T-helper 17 cell (primary cell): Measurements from ENCODE around the gene TTC27. TPM values are rescaled to one million over a fixed set of nuclear protein-coding genes. Genes with fewer than 3 reads are reported as not detected.

Source experiments
- ATAC-seq: fragments of 150-1000 bp; cut with Tn5 transposase; 2 replicates; pipeline ENCODE4 v1.10.0; 2021; ENCODE audit warnings: mild to moderate bottlenecking, moderate library complexity
- DNase-seq, 3 donors: peaks; one replicate each; pipeline versions ENCODE4 v3.0.0 to v3.0.0-alpha.2; 2020 to 2021
- H3K9me3 ChIP-seq: one replicate; pipeline ENCODE4 v1.7.0; 2013; ENCODE audit warnings: low read length, mild to moderate bottlenecking; ENCODE audit not compliant: control insufficient read depth, poor library complexity, severe bottlenecking
- H3K27ac Mint-ChIP-seq: one replicate; pipeline ENCODE4 v1.8.0; 2022; ENCODE audit warnings: mild to moderate bottlenecking, moderate library complexity, mixed read lengths
- H3K27me3 Mint-ChIP-seq: one replicate; pipeline ENCODE4 v1.8.0; 2022; ENCODE audit warnings: mixed read lengths
- H3K36me3 Mint-ChIP-seq: one replicate; pipeline ENCODE4 v1.8.0; 2022; ENCODE audit warnings: low read depth, mixed read lengths
- H3K4me1 Mint-ChIP-seq: one replicate; pipeline ENCODE4 v1.8.0; 2022; ENCODE audit warnings: mild to moderate bottlenecking, mixed read lengths
- H3K4me3 Mint-ChIP-seq: one replicate; pipeline ENCODE4 v1.8.0; 2022; ENCODE audit warnings: mild to moderate bottlenecking, moderate library complexity, mixed read lengths
- total RNA-seq, 4 donors: library from RNA in 2 of 4; stranded (reverse) in 2 of 4; gene quantifications; one replicate each; pipeline ENCODE4 v1.2.3 and lab custom pipeline; 2022 to 2026

The TTC27 gene
- total RNA-seq (10 to 100 TPM; 17.2 to 22.5 TPM), total RNA-seq (lab: John Stamatoyannopoulos, UW) (29.2 to 42.5 reads per million in 2 donors)

GRCh38 chr2:32627814-32628579 lies at the start of gene TTC27:
Gene TTC27, plus strand, starts transcription at chr2:32628050. Its CDS starts 243 bp downstream, at chr2:32628293.
- ATAC-seq: peak; percentile 100
- Mint-ChIP-seq H3K27me3 (no peaks in the 10 kb centered on the region), H3K36me3 (peaks cover 5% of the 10 kb centered on the region), H3K4me3 (peak within 1 kb of the TSS; percentile 94), H3K27ac (peak within 1 kb of the TSS; percentile 95), H3K4me1 (peaks cover 23% of the 10 kb centered on the region)
- no peaks in the 10 kb centered on the region for H3K9me3 ChIP-seq
- peak; percentile 88 to 92 (median 91) for DNase-seq

DNA sequence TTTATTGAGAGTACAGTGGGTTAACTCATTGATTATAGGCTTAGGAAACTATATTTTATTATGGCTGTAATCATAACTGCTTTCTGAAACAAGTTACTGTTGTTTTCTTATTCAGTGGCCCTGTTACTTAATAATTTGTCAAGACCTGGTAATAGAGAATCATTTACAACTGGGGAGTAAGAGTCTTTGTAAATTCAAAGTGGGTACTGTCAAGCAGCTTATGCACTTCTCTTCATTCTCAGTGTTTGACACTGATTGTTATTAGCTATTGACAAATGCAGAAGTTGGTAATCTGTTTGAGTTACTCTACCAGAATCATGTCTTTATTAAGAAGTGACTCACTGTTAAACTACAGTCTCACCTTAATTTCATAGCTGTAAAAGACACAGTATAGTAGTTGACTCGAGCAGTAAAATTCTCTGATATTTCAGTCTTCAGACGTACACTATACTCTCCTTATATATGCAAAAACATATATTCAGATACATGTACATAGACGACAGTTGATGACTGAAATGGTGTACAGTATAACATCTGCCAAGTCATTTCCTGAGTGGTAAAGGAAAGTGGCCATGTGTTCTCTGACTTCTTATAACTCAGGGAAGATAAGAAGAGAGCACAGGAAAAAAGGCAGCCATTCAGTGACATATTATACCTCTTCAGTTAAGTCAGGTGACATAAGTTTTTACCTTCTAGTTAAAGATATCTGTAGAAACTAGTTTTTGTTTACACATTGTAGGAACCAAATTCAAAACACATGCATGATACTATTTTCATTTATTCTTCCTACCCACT lies 36.0 kb upstream of the TTC27 start:
- H3K4me1 Mint-ChIP-seq: peaks cover 22% of the 10 kb centered on the region
- DNase-seq (no peak), ATAC-seq (peak; percentile 82)
- H3K36me3 Mint-ChIP-seq: no peaks in the 10 kb centered on the region
- peak overlapping the region; percentile 56 for H3K27ac Mint-ChIP-seq
- H3K4me3 Mint-ChIP-seq: no peak overlapping the region
- no peaks in the 10 kb centered on the region for H3K9me3 ChIP-seq
- H3K27me3 Mint-ChIP-seq: no peaks in the 10 kb centered on the region

- Mint-ChIP-seq H3K36me3 (no peaks in the 10 kb centered on the region), H3K27ac (peak overlapping the region; percentile 73), H3K4me3 (no peak overlapping the region), H3K27me3 (no peaks in the 10 kb centered on the region), H3K4me1 (peaks cover 17% of the 10 kb centered on the region)
- no peaks in the 10 kb centered on the region for H3K9me3 ChIP-seq
- no peak for ATAC-seq
- no peak for DNase-seq
These were observed 33.3 kb upstream of the TTC27 start for GRCh38 chr2:32594573-32594972.

GRCh38 chr2:32611366-32611765 lies 16.5 kb upstream of the TTC27 start:
- H3K4me3 Mint-ChIP-seq: no peak overlapping the region
- DNase-seq (no peak), ATAC-seq (no peak)
- no peaks in the 10 kb centered on the region for H3K9me3 ChIP-seq
- H3K4me1 Mint-ChIP-seq: peaks cover 2% of the 10 kb centered on the region
- no peaks in the 10 kb centered on the region for H3K27me3 Mint-ChIP-seq
- no peak overlapping the region for H3K27ac Mint-ChIP-seq
- H3K36me3 Mint-ChIP-seq: peaks cover 14% of the 10 kb centered on the region

DNA sequence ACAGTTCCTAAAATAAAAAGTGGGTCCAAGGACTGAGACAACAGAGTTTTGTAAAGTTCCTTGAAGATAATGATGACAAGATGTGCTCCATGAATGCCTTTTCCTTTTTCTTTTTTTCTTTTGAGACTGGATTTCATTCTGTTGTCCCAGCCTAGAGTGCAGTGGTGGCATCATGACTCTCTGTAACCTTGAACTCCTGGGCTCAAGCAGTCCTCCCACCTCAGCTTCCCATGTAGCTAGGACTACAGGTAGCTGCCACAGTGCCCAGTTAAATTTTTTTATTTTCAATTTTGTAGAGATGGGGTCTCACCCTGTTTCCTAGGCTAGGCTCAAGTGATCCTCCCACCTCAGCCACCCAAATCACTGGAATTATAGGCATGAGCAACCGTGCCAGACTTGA lies 16.1 kb upstream of the TTC27 start:
- H3K4me3 Mint-ChIP-seq: no peak overlapping the region
- H3K36me3 Mint-ChIP-seq: peaks cover 14% of the 10 kb centered on the region
- no peaks in the 10 kb centered on the region for H3K9me3 ChIP-seq
- DNase-seq: no peak
- H3K27ac Mint-ChIP-seq: no peak overlapping the region
- no peak for ATAC-seq
- H3K27me3 Mint-ChIP-seq: no peaks in the 10 kb centered on the region
- peaks cover 2% of the 10 kb centered on the region for H3K4me1 Mint-ChIP-seq

DNA sequence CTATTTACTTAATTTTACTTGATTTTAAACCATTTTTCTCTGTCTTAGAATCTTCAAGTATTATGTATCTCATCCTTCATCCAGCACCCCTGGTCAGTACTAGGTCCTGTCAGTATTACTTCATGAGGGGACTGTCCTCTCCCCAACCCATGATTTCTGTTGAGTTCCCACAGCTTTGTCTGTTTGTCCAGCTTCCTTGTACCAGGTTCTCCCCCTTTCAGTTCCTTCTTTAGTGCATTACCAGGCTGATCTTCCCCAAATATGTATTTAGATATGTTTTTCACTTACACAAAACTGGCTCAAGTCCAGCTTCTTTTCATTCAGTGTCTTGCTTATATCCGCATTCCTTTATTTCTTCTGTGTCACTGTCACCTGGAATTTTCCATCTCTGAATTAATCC lies 13.8 kb upstream of the TTC27 start:
- ATAC-seq: no peak
- H3K4me3 Mint-ChIP-seq: no peak overlapping the region
- H3K9me3 ChIP-seq: no peaks in the 10 kb centered on the region

DNA sequence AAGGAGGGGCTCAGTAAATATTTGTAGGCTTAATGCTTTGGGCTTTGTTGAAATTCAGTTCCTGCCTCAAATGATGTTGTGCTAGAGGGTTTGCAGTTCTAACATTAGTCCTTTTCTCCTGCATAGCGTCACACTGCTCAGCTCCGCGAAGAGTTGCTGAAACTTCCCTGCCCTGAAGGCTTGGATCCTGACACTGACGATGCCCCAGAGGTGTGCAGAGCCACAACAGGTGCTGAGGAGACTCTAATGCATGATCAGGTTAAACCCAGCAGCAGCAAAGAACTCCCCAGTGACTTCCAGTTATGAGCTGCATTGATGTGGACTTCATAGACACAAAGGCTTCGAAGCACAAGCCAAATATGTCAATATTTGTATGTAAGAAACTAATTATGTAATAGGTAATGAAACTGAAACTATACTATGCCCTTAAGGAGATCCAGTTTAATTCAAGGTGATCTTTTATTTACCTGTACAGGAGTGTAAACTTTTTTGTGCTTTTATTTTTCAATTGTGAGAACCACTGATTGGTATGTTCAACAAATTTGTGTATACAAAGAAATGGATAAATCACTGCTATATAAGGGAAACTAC lies 10.2 kb upstream of the TTC27 start:
- Mint-ChIP-seq H3K36me3 (peaks cover 14% of the 10 kb centered on the region), H3K27ac (no peak overlapping the region)

More for the DNA sequence above, 13.8 kb upstream of the TTC27 start:
- DNase-seq: no peak
- Mint-ChIP-seq H3K27ac (peak overlapping the region; percentile 68), H3K36me3 (peaks cover 12% of the 10 kb centered on the region), H3K4me1 (peaks cover 2% of the 10 kb centered on the region), H3K27me3 (no peaks in the 10 kb centered on the region)

GRCh38 chr2:32622570-32623310 lies 5.1 kb upstream of the TTC27 start:
- peaks cover 10% of the 10 kb centered on the region for H3K4me1 Mint-ChIP-seq
- DNase-seq (no peak), ATAC-seq (no peak)
- peaks cover 7% of the 10 kb centered on the region for H3K36me3 Mint-ChIP-seq
- peak overlapping the region; percentile 69 for H3K27ac Mint-ChIP-seq
- no peak overlapping the region for H3K4me3 Mint-ChIP-seq
- H3K27me3 Mint-ChIP-seq: no peaks in the 10 kb centered on the region
- H3K9me3 ChIP-seq: no peaks in the 10 kb centered on the region

More for the DNA sequence above, 10.2 kb upstream of the TTC27 start:
- DNase-seq (no peak), ATAC-seq (no peak)
- no peak overlapping the region for H3K4me3 Mint-ChIP-seq
- no peaks in the 10 kb centered on the region for H3K9me3 ChIP-seq
- peaks cover 5% of the 10 kb centered on the region for H3K4me1 Mint-ChIP-seq
- H3K27me3 Mint-ChIP-seq: no peaks in the 10 kb centered on the region

GRCh38 chr2:32623311-32623706 lies 4.5 kb upstream of the TTC27 start:
- Mint-ChIP-seq H3K27ac (no peak overlapping the region), H3K4me1 (peaks cover 15% of the 10 kb centered on the region), H3K4me3 (no peak overlapping the region), H3K27me3 (no peaks in the 10 kb centered on the region), H3K36me3 (peaks cover 7% of the 10 kb centered on the region)
- H3K9me3 ChIP-seq: no peaks in the 10 kb centered on the region
- ATAC-seq (no peak), DNase-seq (no peak)

GRCh38 chr2:32624812-32625211 lies 3.0 kb upstream of the TTC27 start:
- ATAC-seq (no peak), DNase-seq (no peak)
- peaks cover 21% of the 10 kb centered on the region for H3K4me1 Mint-ChIP-seq
- no peaks in the 10 kb centered on the region for H3K27me3 Mint-ChIP-seq
- no peak overlapping the region for H3K4me3 Mint-ChIP-seq
- no peaks in the 10 kb centered on the region for H3K9me3 ChIP-seq
- peak overlapping the region; percentile 14 for H3K27ac Mint-ChIP-seq
- H3K36me3 Mint-ChIP-seq: peaks cover 7% of the 10 kb centered on the region

GRCh38 chr2:32626639-32627221 lies 1.1 kb upstream of the TTC27 start:
- H3K27me3 Mint-ChIP-seq: no peaks in the 10 kb centered on the region
- H3K4me1 Mint-ChIP-seq: peaks cover 20% of the 10 kb centered on the region
- peak overlapping the region; percentile 94 for H3K4me3 Mint-ChIP-seq
- peaks cover 7% of the 10 kb centered on the region for H3K36me3 Mint-ChIP-seq
- H3K27ac Mint-ChIP-seq: peak overlapping the region; percentile 95
- ATAC-seq (no peak), DNase-seq (no peak)
- H3K9me3 ChIP-seq: no peaks in the 10 kb centered on the region

DNA sequence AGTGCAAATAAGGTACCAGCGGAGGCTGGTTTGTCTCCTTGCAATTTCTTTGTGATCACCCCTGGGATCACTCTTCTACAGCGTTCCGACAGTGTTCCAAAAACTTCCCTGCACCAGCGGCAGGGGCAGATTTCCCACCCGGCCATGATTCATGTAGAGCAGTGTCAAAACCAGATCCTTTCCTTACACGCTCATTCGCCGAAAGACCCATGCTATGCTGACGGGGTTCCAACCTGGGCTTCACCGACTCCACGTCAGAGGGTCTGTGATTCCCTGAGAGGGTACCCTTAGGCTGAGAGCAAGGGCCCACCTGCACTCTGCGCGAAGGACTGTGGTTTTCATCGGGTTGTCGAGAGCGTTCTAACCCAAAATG lies 423 bp upstream of the TTC27 start:
- ATAC-seq: peak; percentile 29
- H3K36me3 Mint-ChIP-seq: peaks cover 7% of the 10 kb centered on the region
- H3K4me1 Mint-ChIP-seq: peaks cover 23% of the 10 kb centered on the region
- no peaks in the 10 kb centered on the region for H3K27me3 Mint-ChIP-seq
- DNase-seq: peak in 2 of 3 donors; percentile 4 to 23
- H3K9me3 ChIP-seq: no peaks in the 10 kb centered on the region
- H3K4me3 Mint-ChIP-seq: peak overlapping the region; percentile 94
- peak overlapping the region; percentile 95 for H3K27ac Mint-ChIP-seq
